Measurements from ENCODE around the gene CLEC4M.

Gene CLEC4M

GRCh38 chr19:7775761-7776160, 12.7 kb downstream of the CLEC4M start:
- Histone ChIP-seq H3K27ac (no peak overlapping the region), H3K36me3 (no peaks in the 10 kb centered on the region), H3K27me3 (ENCODE audit: insufficient read depth, low read depth, severe bottlenecking) (no peaks in the 10 kb centered on the region), H3K4me3 (ENCODE audit: low read depth, low read length) (no peak overlapping the region), H3K9me3 (ENCODE audit: severe bottlenecking) (no peaks in the 10 kb centered on the region)
- TF ChIP-seq, protein P1, sequence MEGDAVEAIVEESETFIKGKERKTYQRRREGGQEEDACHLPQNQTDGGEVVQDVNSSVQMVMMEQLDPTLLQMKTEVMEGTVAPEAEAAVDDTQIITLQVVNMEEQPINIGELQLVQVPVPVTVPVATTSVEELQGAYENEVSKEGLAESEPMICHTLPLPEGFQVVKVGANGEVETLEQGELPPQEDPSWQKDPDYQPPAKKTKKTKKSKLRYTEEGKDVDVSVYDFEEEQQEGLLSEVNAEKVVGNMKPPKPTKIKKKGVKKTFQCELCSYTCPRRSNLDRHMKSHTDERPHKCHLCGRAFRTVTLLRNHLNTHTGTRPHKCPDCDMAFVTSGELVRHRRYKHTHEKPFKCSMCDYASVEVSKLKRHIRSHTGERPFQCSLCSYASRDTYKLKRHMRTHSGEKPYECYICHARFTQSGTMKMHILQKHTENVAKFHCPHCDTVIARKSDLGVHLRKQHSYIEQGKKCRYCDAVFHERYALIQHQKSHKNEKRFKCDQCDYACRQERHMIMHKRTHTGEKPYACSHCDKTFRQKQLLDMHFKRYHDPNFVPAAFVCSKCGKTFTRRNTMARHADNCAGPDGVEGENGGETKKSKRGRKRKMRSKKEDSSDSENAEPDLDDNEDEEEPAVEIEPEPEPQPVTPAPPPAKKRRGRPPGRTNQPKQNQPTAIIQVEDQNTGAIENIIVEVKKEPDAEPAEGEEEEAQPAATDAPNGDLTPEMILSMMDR (IDR thresholded peaks at IDR 0.05; ENCODE audit: low read depth, low read length): no peak
- DNase-seq: no peak

DNA sequence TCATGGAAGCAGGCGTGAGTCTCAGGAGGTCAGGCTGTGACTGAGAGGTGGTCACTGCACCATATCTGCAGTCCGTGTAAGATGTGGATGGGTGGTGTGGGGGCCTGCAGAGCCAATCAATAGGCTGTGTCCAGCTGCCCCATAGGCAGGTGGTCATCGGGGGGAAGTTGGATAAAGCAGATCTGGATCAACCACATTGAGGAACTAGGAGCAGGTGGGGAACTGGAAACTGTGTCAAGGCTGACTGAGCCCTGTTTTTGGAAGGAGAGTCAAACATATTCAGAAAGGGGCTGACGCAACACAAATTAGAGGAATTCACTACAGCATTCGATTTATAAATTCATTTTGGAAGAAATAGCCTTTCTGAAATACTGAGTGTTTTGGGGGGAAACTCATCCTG, 15.0 kb downstream of the CLEC4M start:
- Histone ChIP-seq H3K36me3 (no peaks in the 10 kb centered on the region), H3K4me3 (ENCODE audit: low read depth, low read length) (no peak overlapping the region), H3K9me3 (ENCODE audit: severe bottlenecking) (no peaks in the 10 kb centered on the region), H3K27me3 (ENCODE audit: insufficient read depth, low read depth, severe bottlenecking) (no peaks in the 10 kb centered on the region), H3K27ac (no peak overlapping the region)
- TF ChIP-seq, protein P1 (IDR thresholded peaks at IDR 0.05; ENCODE audit: low read depth, low read length): no peak
- DNase-seq: no peak

GRCh38 chr19:7779631-7780486, 16.8 kb downstream of the CLEC4M start:
- TF ChIP-seq, protein P1 (IDR thresholded peaks at IDR 0.05; ENCODE audit: low read depth, low read length): no peak
- Histone ChIP-seq H3K27ac (no peak overlapping the region), H3K9me3 (ENCODE audit: severe bottlenecking) (peaks cover under 1% of the 10 kb centered on the region), H3K4me3 (ENCODE audit: low read depth, low read length) (no peak overlapping the region), H3K36me3 (no peaks in the 10 kb centered on the region), H3K27me3 (ENCODE audit: insufficient read depth, low read depth, severe bottlenecking) (no peaks in the 10 kb centered on the region)
- DNase-seq: no peak

GRCh38 chr19:7781157-7781556, 18.1 kb downstream of the CLEC4M start:
- H3K36me3 ChIP-seq: no peaks in the 10 kb centered on the region
- H3K9me3 ChIP-seq (ENCODE audit: severe bottlenecking): peaks cover 5% of the 10 kb centered on the region
- H3K27ac ChIP-seq: no peak overlapping the region
- H3K4me3 ChIP-seq (ENCODE audit: low read depth, low read length): no peak overlapping the region
- TF ChIP-seq, protein P1 (IDR thresholded peaks at IDR 0.05; ENCODE audit: low read depth, low read length): no peak
- no peak for DNase-seq
- no peaks in the 10 kb centered on the region for H3K27me3 ChIP-seq (ENCODE audit: insufficient read depth, low read depth, severe bottlenecking)

- Histone ChIP-seq H3K9me3 (ENCODE audit: severe bottlenecking) (peaks cover 5% of the 10 kb centered on the region), H3K27me3 (ENCODE audit: insufficient read depth, low read depth, severe bottlenecking) (no peaks in the 10 kb centered on the region), H3K4me3 (ENCODE audit: low read depth, low read length) (no peak overlapping the region), H3K27ac (no peak overlapping the region), H3K36me3 (no peaks in the 10 kb centered on the region)
- TF ChIP-seq, protein P1 (IDR thresholded peaks at IDR 0.05; ENCODE audit: low read depth, low read length): no peak
- DNase-seq: no peak
Observed at GRCh38 chr19:7783991-7784423, 21.0 kb downstream of the CLEC4M start.
